GM21825 (cell line): ENCODE results near the gene SCRN2.

Experiments
- ATAC-seq: cut with Tn5 transposase; IDR thresholded peaks from one replicate; pipeline ENCODE4 v1.9.1; 2021; ENCODE audit warnings: mild to moderate bottlenecking, moderate library complexity; ENCODE audit not compliant: unreplicated experiment

Gene SCRN2

DNA sequence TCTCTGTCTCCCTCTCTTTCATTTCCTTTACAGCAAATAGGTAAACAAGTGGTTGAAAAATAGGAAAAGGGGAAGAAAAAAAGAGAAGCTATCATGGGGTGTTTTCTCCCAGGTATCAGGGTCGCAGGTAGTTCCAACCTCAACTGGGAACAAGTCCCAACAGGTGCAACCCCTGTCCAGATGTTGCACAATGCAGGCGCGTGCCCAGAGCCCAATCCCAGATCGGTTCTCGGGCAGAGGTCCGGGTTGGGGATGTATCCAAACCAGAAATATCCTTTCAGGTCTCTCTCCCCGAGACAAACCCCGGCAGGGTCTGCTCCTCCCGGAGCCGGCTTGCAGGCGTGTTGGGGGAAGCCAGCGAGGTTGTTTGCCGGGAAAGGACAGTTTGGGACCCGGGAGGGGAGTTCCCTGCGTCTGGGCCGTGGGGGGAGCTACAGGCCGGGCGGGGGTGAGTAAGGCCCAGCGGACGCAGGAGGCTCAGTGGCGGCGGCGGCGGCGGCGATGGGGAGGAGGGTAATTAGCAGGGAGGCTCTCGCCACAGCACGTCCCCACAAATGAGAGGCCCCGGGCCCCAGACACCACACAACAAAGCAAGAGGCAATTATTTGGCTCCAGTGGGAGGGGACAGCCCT is 31.1 kb upstream of the SCRN2 start:
- ATAC-seq = no peak

DNA sequence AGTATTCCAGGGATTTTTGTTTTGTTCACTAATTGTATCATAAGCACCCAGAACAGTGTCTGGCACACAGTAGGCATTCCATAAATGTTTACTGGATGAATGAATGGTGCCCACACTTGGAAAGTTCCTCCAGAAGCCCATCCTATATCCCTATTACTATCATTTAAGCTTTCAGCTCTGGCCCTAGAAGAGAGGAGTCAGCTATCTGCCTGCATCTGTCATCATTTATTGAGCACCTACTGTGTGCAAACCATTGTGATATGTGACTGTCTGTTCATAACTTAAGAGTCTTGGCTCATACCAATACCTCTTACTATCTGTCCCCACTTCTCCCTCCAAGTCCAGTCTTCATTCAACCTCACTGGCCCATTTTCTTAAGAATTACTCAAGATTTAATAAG is 30.0 kb upstream of the SCRN2 start:
- ATAC-seq = no peak

DNA sequence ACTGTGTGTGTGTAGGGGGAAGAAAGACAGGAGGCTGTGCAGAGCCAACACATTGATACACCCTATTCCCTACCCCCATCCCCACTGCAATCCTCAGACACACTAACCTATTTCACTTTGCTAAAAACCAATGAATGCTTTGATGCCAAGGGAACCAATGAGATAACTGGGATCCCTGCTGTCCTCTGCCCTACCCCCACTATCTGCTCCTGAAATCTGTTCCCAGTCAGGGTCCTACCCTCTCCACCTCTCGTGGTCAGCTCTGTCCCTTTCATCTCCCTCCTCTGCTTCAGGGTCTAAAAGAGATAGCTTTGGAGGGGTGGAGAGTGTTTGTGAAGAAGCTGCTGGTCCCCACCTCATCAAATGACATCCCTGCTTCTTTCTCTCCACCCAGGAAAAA is 29.0 kb upstream of the SCRN2 start:
- ATAC-seq = no peak

DNA sequence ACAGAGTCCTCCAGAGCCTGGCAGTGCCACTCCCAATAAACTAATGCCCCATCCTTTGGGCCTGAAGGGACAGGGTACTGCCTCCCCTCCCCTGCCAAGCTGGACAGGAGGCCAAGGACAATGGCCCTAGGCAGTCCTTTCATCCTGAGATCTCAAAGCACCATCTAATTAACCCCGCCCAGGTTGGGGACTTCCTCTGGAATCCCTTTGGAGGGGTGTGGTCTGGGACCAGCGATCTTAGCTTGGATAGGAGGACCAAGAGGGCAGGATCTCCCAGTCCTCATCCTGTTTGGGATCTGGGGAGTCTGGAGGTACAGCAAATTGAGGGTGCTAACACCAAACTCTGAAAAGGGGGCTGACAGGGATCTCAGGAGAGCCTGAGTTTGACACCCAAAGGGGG is 28.0 kb upstream of the SCRN2 start:
- no peak for ATAC-seq

DNA sequence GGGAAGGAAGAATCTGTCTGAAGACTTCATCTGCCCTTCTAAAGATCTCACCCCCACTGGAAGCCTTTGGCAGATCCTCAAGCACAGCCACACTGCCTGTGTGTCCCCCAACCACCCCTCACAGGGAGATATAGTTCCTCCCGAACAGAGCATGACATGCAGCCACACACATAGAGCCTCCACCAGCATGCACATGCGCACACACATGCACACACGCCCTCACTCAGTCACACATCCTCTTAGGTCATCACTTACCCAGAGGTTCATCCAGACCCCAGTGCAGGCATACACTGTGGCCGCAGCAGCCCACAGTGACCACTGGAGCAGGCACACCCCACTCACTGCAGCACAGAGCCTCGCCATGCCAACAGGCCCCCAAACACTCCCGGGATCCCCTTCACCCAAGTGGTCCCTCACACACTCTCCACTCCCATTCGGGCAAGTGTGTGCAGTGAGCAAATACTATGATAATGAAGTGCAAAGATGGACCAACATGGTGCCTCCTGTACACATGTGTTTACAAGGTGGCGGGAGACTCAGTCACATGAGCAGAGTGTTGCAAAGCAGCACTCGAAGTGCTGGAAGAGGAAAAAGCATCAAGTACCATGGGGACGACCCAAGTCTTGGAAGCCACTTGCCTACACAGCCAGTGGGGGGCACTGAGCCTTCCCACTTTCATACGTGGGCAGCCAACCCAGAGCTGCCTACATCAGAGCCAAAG is 26.9 kb upstream of the SCRN2 start:
- no peak for ATAC-seq

DNA sequence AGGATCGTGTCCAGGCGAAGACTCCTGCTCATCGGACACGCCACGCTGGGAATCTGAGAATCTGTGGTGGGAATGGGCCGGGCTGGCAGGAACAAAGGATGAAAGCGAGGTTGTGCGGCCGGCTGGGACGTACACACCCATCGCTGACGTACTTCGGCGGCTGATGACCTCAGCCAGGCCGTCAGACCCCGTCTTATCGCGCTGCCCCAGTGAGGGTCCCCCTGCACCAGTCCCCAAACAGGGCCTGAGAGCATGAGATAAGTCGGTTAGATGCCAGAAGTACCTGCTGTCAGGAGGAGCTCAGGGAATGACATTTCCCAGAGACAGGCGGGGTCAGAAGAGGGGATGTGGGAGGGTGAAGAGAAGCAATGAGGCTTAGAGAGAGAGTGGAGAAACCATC is 25.9 kb upstream of the SCRN2 start:
- ATAC-seq = no peak

DNA sequence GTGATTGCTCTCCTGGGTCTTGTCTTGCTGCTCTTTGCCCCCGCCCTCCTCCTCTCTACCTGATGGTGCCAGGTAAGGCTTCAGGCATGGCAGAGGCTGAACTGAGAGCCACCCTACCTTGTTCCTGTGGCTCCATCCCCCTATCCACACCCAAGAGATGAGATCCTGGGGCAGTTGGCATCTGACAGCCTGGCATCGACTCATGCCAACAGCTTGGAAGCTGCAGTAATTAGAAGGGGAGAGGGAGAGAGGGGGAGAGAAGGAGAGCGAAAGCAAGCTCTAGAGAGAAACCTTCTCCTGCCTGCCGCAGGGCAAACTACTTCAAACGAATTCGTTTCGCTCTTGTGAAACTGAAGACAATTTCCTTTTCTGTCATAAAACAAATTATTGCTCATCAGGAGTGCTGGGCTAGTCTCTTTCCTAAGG is 23.7 kb upstream of the SCRN2 start:
- ATAC-seq = no peak

DNA sequence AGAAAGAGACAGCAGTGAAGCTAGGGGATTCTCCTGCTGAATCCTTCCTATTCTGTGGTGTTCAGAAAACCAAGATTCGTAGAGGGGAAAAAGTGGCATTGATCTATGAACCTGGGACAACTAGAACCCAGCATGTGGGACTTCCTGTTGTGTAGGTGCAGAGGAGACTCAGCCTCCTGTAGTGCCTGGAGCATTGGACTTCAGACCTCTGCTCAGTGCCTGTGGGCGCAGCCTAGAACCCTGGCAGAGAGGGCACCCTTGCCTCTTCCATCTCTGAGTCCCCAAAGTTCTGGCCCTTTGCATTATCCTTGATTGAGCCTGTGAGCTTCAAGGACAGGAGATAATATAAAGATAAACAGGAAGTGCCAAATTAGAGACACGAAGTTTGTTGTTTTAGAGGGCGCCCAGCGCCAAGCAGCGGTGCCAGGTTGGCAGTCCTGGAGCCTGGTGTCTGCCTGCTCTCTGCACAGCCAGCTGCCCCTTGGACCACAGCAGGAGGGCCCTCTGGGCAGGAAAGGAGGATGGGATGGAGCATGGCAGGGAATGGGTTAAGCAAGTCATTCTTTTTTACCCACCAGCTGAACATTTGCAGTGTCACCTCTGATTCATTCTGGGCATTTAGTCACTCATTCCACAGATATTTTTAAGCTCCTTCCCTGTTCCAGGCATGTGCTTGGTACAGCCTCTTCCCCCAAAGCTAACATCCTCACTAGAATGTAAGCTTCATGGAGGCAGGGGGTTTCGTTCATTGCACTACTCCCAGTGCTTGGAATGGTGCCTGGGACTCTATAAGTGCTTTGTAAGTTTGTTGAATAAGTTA is 21.8 kb upstream of the SCRN2 start:
- no peak for ATAC-seq

DNA sequence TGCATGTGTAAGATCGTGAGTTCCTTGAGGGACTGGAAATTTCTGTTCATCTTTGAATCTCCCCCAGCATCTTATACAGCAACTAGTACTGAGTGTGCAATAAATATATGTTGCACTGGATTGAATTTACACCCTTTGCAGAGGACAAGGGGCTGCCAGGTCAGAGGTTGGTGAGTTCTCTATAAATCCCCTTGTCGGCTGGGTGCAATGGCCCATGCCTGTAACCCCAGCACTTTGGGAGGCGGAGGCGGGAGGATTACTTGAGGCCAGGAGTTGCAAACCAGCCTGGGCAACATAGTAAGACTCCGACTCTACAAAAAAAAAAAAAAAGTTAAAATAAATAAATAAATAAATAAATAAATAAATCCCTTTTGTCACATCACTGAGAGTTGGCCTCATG is 19.3 kb upstream of the SCRN2 start:
- no peak for ATAC-seq

DNA sequence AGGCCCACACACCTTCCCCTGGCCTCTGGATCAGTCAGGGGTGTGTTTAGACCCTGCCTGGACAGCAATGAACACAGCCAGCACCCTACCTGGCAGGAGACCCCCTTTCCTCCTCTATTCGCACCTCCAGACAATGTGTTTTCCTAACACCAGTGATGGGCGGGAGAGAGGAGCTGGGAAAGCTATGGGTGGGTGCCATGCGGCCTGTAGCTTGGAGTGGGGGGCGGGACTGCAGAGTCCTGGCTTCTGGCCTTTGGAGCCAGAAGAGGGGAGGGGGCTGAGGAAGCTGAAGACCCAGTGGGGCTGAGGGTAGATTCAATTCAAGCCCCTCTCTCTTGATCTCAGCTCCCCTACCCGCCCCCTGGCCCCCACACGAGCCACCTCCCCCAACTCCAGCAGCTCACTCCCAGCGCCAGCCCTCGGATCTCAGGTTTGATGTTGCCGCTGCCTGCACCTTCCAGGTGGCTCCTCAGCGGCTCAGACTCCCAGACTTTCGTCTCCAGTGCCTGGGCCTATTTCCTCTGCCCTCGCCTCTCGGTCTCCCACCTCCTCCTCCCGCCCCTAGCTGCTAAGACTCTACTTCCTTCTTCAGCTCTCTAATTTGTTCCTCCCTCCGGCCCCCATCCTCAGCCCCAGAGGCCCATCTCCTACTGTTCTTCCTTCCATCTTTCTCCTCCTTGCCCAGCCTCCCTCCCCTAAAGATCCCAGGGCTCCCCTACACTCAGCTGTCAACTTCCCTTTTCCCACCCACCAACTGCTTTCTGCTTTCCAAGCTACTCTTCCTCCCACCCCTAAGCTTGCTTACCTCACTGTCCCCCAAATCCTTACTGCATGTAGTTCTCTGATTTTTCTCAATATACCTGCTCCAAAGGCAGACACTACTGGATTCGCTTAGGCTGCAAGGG is 16.7 kb upstream of the SCRN2 start:
- ATAC-seq = no peak

DNA sequence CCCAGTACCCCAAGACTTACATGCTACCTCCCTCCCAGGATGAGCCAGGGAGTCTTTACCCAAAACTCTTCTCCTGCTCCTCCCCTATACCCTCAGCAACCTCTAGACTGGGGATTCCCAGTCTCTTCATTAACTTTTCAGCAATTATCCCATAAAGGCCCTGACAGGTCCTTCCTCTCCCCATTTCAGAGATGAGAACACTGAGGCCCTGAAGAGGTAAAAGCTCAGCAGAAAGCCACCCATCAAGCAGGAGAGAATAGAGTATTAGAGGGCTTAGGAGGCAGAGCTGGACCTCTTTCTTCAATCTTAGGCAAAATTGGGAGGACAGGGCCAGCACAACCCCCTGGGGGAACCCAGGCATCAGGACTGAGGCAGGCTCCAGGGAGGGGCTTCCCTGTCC is 15.8 kb upstream of the SCRN2 start:
- ATAC-seq = no peak

DNA sequence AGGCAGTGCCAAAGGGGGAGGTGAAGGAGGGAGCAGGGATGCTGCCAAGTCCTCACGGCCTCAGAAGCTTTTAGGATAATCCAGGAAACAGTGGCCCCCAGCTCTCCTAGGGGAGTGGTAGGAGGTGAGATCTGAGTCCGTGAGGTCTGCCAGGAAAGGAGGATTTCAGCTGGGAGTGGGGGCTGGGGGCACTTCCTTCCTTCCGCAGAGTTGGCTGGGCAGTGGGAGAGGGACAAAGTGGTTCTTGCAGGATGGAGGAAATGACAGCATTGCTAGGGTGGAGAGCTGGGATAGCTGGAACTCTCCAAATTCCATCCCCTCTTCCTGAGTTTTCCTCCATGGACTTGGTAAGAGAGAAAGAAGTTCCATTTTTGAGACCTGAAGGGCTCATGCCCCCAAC is 14.7 kb upstream of the SCRN2 start:
- no peak for ATAC-seq

DNA sequence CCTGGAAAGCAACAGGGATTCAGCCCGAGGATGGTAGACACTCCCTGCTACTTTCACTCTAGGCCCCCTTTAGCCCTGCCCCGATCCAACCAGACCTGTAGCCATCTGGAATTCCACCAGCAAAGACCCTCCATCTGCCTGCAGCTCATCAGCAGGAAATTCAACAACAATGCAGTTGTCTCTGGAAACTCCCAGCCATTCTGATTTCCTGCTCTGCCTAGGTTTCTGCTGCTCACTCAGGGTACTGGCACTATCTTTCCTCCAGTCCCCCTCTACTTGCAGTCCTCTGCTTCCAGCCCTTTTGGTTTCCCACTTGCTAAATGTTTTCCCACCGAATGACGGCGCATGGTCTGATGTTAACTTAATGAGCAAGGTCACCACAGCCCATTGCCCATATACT is 12.5 kb upstream of the SCRN2 start:
- no peak for ATAC-seq

DNA sequence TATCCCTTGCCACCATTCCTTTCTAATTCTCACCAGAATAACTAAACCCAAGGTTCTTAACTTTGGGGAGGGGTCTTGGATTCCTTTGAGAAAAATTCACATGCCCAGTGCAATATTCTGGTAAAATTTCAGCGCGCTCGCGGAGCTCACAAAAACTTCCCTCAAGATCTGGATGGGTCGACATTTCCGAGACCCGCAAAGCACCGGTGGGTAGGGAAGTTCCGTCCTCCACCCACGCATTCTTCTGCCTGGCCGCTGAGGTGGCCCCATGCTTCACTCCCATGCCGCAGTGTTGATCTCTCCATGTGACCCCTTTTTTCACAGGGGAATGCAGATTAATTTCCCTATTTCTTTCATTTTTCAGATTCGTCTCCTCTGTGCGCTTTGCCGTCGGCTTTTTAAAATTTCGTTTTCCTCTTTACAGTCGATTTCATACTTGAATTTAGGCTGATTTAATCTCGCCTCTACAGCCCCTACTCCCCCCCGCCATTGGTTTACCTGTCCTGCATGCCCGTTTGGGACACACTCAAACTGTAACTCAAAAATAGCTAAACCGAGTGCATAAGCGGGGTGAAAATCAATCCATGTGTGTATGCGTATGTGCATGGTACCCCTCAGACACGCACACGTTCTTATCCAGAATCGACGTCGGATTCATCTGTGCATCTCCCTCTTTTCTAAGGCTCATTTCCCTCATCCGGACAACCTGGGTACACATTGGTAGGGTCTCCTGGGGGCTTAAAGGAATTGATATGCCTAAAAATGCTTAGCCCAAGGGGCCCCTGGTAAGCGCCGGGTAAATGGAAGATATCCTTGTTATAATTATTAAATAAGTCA is 11.3 kb upstream of the SCRN2 start:
- no peak for ATAC-seq

DNA sequence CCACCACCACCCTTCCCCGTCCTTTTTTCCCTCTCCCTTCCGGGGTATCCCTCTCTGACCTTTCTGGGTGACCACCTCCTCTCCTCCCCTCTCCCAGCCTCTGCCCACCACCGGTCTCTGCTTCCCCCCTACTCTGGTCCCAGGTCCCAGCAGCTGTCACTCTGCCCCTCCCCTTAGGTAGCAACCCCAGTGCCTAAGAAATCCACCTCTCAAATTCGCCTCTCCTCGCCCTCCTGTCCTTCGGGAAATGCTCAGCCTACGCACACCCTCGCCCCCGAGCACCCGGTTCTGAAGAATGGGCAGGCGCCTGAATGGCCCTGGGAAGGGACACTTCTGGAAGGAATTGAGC is 10.7 kb upstream of the SCRN2 start:
- no peak for ATAC-seq

DNA sequence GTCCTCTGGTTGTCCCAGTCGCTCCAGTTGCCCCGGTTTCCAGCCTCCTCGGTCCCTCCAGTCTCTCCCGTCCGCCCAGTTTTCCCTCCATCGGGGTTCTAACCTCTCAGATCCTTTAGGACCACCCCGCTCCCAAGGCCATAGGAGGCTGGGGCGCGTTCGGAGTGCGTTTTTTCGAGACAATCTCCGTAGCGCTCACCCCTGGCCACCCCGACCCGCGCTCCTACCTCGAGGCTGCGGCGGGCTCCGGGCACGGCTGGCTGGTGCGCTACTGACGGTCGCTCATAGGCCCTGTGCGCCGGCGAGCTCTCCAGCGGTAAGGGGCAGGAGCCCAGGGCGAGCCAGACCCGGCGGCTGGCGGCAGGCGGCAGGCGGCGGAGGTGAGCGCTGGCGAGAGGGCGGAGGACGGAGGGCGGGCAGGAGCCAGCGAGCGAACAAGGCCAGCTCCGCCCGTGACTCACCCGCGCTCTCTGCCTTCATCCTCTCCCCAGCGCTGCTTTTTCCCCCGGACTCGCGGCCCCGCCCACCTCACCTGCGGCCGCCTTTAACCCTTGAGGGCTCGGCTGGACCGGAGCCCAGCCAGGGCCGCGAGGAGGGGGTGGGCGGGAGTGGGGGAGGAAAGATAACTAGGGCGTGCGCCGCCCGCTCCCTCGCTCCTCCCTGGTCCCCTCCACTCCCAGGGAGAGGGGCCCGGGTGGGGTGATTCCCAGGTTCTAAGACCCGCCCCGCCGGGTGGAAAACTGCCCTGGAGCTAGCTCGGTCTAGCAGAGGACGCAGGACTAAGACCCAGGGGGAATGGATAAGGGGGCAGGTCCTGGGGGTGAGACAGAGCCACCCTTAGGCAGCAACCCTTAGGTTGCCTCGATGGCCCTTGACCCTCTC is 9.9 kb upstream of the SCRN2 start, which contains the start of gene SP6:
Gene SP6 (minus strand): TSS at position 472 of the 882 bp plus-strand sequence. CDS start 2,734 bp downstream, outside the sequence.
- no peak for ATAC-seq

DNA sequence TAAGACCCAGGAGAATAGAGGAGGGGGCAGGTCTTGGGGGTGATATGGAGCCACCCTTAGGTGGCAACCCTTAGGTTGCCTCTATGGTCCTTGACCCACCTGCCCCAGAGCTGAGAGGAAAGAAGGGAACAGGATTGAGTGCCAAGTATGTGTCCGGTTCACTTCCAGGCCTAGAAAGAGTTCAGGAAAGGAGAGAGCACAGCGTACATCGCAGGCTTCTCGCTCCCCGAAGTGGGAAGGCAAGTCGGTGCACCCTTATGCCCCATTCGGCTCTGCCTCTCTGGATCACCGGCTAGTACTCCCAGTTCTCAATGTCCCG is 9.3 kb upstream of the SCRN2 start:
- ATAC-seq = no peak

DNA sequence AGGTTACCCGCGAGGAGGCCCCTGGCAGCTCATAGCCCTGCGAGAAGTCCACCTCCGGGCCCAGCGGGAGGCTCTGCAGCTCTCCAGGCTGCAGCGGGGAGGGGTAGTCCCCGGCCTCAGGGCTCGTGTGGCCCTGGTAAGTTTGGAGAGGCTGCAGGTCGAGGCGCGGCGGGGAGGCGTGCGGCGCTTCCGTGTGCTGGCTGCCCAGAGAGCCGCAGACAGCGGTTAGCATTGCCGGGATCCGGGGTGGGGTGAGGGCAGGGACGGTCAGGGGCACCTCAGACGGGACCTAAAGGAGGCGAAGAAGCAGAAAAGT is 7.1 kb upstream of the SCRN2 start:
- no peak for ATAC-seq
